Measurements from ENCODE around the gene FAM209B.

GRCh38 chr20:56483970-56484369 lies 49.1 kb upstream of the FAM209B start:
- TF ChIP-seq CTCF (IDR thresholded peaks at IDR 0.05) (no peak), EZH2 (IDR thresholded peaks at IDR 0.05; ENCODE audit: borderline replicate concordance, insufficient read depth, low read depth, low read length, poor library complexity, severe bottlenecking) (no peak)

Measured in B cell (primary cell).